Endometrial microvascular endothelial cells (primary cell): ENCODE measurements around the gene DLGAP1. TPM values are rescaled to one million over a fixed set of nuclear protein-coding genes. Genes with fewer than 3 reads are reported as not detected.
"Not testable (repeated sequence)": the region's sequence is repeated elsewhere in the genome, so short reads cannot be mapped to it uniquely, and the experiment has no call there.

Source experiments
- in situ Hi-C: cut with HindIII; loops from 2 replicates; pipeline ENCODE4 v1.10.0; 2017; ENCODE audit warnings: low sequenced_read_pairs, low pct_unique_long_range_greater_than_20kb; ENCODE audit errors: inconsistent ontology term
- total RNA-seq: library from RNA; depleted of rRNA; stranded (reverse); fragments of >200 nt; gene quantifications from one replicate; pipeline ENCODE4 v1.2.3, GENCODE V29; 2015; ENCODE audit errors: inconsistent ontology term

Gene DLGAP1
- total RNA-seq, 1 donor from 2014 or later, result not detected

DNA sequence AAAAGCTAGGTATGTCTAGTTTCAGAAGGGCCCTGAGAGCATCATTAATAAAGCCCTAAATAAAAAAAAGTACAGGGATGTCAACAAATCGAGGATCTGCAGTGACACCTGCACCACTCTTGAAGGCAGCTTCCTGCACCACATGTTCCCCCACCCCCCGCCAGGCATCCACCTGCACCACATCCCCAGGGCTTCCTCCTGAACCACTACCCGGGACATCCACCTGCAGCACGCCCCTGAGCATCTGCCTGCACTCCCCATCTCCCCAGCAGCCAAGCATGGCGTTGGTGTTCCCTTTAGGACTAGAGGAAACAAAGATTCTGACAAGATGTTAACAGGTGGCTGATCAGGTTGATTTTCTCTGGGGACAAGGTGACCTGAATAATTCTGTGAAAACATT, 55.2 kb downstream of the DLGAP1 start:
- in situ Hi-C loops, result no loop called here

DNA sequence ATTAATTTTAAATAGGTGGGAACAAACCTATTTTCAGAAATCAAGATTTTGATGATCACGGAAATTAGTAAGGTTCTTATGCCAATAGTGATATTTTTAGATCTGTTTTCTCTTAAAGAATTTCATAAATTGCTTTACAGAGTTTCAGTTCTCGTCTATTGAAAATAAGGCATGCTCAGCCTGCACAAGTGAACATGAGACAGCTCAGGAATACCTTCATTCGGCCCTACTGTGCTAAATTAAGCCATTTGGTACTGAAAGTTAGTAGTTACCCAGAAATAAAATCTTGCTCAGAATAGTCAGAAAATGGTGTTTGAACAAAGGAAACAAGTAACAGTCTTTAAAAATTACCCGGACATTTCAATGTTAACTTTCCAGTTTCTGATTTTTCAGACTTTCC, 60.4 kb downstream of the DLGAP1 start:
- in situ Hi-C loops, result no loop called here

DNA sequence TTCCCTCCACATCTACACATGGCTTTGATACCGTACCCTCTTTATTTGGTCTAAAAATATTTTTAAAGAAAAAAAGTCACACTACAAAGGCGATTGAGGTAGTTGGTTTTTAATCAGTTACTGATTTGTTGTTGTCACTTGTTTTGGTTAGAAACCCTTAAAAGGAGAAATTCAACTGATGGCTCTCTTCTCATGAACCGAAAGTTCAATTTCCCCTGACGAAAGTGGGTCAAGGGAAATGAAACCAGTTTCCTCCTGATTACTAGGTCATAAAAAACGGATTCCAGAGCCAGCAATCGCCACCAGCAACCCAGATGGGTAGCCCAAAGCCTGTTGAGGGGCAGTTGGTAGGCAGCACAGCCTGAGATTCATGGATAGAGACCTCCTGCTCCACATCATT, 63.2 kb downstream of the DLGAP1 start:
- in situ Hi-C loops, result no loop called here

DNA sequence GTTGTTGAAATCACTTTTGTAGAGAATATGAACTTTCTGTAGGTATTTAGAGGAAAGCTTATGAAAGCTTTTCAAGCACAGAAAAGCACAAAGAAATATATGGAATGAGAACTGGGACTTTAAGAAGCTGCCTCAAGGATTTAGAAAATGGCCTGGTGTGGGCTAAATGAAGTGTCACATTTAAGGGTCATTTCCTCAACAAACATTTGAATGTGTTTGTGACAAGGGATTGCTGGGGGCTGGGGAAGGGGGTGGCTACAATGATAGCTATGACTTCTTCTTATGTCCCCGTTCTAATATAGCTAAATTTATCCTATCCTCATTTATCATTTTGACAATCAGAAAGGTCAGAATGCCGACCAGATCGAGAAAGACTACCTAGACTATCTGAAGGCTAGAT, 69.2 kb downstream of the DLGAP1 start:
- in situ Hi-C loops, result no loop called here

DNA sequence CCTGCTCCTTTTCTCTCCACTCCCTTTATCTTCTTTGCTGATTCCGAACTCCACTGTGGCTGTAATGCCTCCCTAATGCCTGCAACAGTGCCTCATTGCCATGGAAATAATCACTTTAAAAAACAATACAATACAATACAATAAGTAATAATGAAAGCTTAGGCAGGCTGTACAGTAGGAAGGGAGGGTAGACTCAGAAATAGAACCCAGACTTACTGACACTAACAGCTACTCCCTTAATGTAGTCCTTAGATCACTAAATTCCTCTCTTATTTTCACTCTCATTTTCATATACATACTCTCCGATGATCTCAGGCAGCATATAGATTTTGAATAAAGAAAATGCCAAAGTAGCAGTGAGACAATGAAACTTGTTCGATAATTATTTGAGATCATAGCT, 70.2 kb downstream of the DLGAP1 start:
- in situ Hi-C loops, result no loop called here

DNA sequence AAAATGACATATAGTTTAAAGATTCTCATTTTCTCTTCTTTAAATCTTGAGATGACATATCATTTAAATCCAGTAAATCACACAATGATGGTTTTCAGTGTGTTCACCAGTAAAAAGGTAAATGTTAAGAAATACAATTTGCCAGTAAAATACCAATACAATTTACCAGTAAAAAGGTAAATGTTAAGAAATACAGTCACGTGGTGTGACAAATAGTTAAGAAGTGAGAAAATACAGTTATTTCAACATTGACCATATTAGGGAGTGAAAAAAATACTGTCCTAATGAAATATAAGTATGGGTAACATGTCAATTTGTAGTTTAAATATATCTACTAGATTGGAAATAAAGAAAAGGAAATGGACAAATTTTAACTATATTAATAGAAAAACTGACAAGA, 80.5 kb downstream of the DLGAP1 start:
- in situ Hi-C loops, result no loop called here

DNA sequence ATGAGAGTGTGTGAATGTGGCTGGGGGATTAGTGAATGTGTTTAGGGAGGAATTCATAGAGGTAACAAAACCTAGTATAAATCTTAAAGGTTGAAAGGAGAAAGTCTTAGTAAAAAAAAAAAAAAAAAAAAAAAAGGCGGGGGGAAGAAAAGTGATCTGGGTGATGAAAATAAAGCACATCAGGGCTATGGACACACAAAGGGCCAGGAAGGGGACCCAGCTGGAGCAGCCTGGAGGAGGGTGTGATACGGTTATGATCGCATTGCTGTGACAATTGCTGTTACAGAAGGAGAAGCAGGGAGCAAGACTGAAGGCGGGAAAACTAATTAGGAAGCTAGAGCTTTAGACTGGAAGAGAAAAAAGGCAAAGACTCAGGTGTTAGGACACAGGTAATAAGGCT, 85.4 kb downstream of the DLGAP1 start:
- in situ Hi-C loops, result no loop called here

DNA sequence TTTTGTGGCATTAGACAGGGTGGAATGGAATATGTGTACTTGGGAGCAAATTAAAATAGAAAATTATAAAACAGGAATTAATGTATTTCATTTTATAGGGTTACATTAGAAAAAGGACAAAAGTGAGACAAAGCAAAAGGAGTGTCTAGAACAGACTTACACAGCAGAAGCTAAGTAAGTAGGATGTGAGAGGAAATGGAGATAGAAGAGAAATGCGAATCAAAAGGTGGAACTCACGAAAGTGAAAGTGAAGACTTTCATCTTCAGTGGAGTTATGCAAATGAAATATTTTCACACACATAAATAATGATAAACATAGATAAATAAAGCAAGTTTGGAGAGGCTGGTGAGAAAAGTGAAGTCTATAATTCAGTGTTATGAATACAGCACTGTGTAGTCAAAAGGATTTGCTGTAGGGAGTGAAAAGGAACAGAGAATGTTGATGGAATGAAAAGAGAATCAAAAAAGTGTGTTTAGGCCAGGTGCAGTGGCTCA, 94.8 kb downstream of the DLGAP1 start:
- in situ Hi-C loops, result no loop called here

DNA sequence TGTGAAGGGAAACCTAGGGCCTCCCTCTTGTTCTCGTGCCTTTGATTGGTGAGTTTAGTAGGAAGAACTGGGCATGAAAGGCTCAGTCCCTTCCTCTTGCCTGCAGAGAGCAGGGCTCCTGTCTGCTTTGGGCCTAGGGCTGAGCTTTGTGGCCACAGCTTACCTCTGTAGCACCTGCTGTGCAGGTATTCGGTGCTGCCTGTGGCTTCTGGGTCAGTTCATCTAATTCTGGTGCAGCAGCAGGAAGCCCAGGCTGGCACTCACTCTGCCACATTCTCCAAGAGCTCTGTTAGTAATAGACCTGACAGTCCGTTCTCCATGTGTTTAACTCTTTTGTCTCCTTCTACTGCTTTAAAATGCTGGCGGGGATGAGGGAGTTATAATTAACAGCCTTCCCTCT, 96.5 kb downstream of the DLGAP1 start:
- in situ Hi-C loops, result no loop called here

DNA sequence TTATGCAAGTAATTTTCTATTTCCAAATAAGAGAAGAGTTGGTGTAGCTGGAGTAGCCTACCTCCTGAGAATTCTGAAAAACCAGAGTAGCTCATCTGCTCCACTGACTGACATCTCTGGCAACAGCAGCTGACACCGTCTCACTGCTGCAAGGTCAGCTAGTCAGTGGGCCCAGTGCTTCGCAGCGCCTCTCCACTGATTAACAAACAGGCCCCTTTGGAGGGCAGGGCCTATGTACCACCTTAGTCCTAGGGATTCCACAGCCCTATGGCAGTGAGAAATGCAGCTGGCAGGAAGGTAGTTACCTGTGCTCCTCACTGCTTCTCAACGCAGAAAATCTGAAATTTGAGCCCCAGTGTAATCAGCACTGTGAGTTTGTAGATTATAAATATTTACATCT, 97.5 kb downstream of the DLGAP1 start:
- in situ Hi-C loops, result no loop called here

DNA sequence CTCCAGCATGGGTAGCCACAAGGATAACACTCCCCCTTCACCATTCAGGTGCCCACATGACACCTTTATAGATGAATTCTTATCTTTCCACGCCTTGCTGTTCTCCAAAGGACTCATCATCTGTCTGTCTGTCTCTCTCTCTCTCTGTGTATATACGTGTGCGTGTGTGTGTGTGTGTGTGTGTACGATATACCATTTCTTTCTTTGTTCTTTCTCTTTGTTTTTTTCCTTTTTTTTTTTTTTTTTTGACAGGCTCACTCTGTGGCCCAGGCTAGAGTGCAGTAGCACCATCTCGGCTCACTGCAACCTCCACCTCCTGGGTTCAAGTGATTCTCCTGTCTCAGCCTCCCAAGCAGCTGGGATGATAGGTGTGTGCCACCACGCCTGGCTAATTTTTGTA, 98.2 kb downstream of the DLGAP1 start:
- in situ Hi-C loops, result no loop called here

DNA sequence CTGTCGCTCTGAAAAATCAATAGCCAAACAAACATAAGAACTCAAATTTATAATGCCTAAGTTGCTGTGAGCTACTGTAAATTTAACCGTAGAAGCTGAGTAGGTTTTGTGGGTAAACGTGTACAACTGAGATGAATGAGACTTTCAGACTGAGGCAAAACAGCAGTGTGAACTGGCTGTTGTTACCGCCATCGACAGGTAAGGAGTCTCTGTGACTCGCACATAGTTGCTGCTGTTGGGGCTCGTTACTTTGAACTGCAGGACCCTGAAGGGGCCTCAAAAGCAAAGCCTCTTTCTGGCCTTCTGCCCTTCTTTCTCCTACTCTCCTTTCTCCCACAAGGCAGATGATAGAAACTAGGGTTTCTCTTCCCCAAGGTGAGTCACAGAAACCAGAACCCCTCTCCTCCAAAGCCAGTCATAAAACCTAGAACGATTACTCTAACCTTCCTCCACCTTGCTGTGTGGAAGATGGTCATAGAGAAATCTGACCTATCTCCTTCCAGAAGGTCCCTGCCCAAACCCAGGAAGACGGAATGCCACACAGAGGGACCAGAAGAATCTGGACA, 101.2 kb downstream of the DLGAP1 start:
- in situ Hi-C loops, result no loop called here

DNA sequence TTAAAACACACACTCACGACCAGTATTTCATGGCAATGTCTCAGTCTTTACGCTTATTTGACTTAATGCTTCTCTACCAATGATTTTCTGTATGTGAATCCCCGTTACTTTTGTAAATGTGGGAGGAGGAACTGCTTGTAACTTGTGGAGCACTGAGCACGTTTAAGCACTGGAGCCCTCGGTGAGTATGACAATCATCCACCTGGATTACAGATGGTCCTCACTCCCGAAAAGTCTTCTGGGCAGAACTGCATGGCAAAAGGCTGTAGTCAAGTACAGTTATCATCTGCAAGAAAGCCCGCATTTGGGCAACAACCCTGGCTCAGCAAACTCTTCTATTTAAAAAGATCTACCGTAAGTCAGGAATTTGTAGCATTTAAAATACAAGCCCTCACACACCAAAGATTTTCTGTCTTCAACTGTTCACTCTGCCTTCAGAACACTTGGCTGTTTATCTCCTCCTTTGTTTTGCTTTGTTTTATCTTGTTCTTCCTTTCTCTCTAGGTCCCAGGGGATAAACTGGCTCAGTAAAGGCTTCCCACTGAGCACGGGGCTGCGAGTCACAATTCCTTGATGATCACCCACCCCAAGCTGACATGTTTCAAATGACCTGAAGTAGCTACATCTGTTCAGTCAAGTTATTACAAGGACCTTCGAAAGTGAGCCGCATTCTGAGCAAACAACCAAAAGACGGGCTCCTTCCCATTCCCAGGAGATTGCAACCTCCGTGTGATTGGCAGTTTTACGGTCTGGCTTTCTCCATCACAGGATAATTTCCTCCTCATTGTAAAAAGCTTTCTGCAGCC, 102.2 kb downstream of the DLGAP1 start:
- in situ Hi-C loops, result no loop called here

DNA sequence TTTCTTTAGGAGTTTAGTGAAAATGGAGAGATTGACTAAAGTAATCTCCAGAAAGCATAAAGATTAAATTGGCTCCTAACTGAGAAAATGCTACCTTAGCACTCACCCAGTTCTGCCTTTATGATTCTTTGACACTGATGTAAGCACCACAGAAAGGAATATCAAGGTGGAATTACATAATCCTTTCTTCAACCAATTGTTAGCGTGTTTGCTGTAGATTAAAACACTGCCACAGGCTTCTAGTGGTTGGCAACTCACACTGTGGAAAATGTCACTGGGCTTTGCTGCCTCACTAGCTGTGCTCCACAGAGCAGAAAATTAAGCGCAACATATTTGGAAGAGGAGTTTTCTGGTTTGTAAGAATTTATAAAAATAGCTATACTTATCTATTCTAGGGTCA, 104.1 kb downstream of the DLGAP1 start:
- in situ Hi-C loops, result no loop called here

DNA sequence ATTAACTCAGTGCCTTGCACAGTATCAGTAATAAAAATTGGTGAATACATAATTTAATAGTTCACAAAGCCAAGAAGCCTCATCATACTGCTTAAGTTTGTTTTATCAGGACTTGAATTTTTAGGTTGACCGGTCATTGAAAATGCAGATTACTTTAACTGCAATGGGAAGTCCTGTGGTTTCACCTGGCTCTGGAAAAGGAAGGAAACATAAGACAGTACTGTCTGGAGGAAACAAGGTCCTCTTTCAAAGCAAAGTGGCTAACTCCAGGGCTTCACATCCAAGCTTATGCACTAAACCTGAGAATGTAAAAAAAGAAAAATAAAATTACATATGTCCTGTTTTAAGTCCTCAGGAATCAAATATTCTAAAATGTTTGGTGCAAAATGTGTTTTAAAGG, 119.7 kb downstream of the DLGAP1 start:
- in situ Hi-C loops, result no loop called here

DNA sequence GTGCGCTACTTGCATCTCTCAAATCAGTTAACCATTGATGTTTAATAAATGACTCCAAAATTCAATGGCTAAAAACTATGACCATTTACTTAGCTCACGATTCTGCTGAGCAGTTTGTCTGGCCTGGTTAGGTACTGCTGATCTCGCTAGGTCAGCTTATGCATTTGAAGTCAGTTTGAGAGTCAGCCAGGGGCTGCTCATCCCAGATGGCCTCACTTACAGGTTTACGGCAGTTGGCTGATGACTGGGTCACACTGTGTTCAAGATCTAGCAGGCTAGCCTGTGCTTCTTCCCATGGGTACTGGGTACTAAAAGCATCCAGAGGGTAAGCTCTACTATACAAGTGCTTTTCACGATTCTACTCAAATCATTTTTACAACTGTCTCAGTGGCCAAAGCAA, 122.1 kb downstream of the DLGAP1 start:
- in situ Hi-C loops, result no loop called here

DNA sequence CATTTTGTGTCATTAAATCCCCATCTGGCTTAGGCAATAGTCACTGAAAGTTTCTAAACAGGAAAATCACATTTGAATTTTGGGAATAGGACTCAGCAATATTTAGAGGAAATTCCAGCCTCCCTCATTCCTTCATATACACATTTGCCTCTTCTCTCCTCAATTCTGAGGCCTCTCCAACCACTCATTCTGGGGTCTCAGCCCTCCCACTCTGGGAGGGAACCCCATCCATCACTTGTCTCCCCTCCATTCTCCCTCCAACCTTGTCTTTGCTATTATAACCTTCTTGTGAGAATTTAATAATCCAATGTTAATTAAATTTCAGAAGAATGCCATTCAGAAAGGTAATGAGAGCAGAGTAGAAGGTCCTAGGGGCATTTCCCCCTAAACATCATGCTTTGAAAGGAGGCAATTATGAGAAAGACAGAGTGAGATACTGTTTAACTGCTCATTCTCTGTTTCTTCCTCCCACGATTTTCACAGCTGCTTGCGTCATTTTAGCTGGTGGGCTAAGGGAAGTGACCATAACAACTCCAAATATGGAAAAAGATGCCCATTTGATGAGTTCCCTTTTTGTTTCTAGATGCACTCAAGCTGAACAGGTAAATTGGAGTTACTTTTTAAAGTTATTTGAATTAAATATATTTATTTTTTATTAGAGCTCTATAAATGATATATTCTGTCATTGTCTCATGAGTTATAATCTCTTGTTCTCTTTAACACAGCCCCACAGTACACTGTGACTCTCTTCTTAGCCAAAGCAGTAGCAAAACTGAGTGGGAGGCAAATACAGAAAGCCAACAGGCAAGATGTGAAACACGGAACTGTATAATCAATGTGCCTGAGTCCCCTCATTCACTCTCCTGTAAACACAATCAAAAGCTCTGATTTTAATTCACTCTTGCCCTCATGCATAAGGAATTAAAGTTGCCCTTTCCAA, 135.1 kb downstream of the DLGAP1 start:
- in situ Hi-C loops, result no loop called here

DNA sequence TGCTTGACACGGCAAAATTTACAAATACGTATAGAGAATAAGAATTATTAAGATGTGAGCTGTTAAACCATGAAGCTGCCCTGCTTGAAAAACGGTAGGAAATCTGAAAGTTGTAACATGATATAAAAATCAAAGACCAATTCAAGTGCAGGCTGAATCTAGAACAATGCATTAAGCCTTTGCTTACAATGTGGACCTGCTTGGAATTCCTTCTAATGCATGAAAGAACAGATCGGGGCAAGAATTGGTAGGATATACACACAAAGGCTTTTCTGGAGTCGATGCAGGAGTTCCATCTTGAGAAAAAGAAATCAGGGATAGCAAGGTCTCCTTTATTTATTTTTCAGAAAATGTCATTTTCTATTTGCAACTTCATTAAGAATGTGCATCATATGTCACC, 136.8 kb downstream of the DLGAP1 start:
- in situ Hi-C loops, result no loop called here

DNA sequence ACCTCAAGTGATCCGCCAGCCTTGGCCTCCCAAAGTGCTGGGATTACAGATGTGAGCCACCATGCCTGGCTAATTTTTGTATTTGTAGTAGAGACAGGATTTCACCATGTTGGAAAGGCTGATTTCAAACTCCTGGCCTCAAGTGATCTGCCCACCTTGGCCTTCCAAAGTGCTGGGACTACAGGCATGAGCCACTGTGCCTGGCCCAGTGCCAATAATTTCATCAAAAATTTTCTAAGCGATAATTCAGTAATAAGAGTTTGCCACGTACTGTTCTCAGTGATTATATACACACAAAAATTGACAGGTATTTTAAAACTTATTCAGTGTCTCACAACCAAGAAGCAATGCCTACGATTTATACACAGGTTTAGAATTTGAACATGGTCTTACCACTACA, 143.2 kb downstream of the DLGAP1 start:
- in situ Hi-C loops, result not testable (repeated sequence)

DNA sequence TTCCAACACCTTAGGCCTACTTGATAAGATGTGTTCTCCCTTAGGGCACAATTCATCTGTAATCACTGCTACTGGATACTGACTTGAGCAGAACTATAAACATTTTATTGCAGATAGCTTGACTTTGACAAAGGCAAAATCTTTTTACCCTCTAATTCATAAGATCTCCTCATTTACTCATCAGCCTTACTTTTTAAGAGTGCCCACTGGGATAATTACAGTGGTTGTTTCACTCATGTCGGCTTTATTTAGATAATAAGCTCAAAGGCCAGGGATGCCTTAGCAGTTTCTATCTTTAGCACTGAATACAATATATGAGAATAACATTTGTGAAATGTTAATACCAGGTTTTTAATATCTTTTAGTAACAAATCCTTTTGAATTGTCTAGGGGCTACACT, 144.0 kb downstream of the DLGAP1 start:
- in situ Hi-C loops, result no loop called here
